ENCODE measurements around the gene C12orf57.
A peak's percentile ranks its signal among the peaks of the same experiment; 100 is the strongest.

Gene C12orf57

GRCh38 chr12:6919588-6919987, 24.2 kb upstream of the C12orf57 start:
- DNase-seq, result no peak

DNA sequence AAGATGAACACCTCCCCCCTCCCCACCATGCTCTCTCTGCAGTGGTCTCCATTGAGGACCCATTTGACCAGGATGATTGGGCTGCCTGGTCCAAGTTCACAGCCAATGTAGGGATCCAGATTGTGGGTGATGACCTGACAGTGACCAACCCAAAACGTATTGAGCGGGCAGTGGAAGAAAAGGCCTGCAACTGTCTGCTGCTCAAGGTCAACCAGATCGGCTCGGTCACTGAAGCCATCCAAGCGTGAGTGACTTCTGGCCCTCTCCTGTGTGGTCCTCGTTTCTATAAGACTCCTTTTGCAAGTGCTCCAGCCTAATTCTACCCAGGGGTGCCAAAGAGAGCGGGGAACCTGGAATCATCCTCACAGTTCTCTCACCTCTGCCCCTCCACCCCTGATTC, 22.3 kb upstream of the C12orf57 start:
- DNase-seq, result no peak

DNA sequence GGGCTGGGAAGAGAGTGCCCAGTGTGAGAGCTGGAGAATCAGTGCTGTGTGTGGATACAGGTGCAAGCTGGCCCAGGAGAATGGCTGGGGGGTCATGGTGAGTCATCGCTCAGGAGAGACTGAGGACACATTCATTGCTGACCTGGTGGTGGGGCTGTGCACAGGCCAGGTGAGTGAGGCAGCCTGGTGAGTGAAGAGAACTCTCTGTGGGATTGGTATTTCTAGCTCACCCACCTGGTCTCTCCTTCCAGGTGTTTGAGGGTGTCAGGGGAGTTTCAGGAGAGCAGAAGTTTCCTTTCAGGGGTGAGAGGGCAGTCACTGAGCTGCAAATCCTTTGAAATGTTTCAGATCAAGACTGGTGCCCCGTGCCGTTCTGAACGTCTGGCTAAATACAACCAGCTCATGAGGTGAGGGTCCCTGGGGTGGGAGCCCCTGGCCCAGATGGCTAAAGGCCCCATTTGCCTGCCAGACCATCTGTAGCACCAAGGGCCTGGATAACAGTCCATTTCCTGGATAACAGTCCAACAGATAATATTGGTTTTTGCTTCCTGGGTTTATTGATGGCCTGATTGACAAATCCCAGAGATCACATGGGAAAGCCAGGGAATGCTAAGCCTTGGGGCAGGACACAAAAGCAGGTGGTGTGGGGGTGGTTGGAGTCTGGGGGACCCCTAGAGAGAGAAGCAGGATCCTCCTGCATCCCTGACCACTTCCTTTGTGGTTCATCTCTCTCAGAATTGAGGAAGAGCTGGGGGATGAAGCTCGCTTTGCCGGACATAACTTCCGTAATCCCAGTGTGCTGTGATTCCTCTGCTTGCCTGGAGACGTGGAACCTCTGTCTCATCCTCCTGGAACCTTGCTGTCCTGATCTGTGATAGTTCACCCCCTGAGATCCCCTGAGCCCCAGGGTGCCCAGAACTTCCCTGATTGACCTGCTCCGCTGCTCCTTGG, 21.6 kb upstream of the C12orf57 start:
- DNase-seq, result no peak

- DNase-seq, result no peak
Observed at GRCh38 chr12:6923003-6923732, 20.7 kb upstream of the C12orf57 start.

- DNase-seq, result no peak
Observed at GRCh38 chr12:6923851-6924250, 20.0 kb upstream of the C12orf57 start.

DNA sequence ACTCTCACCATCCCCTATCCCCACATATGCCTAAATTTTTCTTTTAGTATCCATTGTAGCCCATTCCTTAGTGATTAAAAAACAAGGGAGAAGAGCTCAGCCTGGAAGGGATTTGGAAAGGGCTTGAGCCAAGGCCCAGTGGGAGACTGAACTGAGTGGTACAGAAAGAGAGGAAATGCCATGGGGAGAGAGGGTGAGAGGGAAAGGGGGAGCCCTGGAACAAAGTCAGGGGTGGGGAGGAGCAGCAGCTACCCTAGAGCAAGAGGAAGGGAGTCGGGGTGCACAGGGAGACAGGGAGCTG, 18.6 kb upstream of the C12orf57 start:
- no peak for DNase-seq

DNA sequence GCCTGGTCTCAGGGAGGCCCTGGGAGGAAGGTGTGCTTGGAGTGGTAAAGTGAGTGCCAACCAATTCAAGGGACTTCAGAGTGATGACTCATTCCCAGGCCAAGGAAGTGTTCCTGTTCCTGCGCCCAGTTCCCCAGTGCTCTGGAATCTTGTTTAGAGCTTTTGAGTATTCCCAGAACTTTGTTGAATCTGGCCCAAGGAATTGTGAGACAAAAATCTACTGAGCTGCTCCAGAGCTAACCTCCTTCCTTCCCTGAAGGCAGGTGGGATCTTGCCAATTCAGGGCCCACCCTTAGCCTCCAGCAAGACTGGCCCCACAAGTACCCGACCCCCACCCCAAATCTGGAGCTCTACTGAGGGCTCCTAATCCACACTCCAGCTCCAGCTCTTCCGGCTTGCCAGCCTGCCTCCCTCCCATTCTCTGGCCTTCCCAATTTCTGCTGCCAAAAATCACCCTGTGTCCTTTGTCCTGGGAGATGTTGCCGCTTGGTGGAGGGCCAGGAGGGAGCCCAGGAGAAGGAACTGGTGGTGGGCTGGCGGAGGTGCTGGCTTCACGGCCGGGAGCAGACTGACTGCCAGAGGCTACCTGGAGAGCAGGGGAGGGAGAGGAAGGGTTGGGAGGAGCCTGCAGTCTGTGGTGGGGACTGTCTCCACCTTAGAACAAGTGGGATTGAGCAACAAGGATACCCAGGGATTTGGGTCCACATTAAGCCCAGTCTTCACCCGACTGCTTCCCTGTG, 18.1 kb upstream of the C12orf57 start:
- DNase-seq, result no peak

DNA sequence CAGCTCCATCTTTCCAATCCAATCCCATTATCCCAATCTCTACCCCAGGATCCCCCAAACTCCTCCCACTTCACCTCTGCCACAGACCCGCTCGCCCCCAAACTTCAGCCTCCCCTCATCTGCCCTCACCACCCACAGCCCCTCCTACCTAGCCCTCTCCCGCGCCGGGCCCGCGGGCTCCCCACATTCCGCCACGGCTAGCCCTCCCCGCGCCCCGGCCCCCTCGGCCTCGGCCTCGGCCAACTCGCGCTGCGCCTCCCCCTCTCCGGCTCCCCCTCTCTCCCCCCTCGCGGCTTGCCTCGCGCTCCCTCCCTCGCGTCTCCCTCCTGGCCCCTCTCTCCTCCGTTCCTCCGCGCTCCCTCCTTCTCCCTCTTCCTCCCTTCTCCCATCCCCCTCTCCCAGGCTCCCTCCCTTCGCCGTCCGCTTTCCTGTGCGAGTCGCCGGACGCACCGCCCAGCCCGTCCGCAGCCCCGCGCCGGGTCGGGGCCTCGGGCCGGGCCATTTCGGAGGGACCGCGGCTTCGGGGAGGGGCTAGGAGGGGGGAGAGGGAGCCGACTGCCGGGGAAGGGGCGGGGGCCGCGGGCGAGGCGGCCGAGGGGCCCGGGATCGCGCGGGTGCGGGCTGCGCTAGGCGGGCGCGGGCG, 16.3 kb upstream of the C12orf57 start, which contains the start of gene ATN1:
Gene ATN1 (plus strand): TSS at position 581 of the 643 bp plus-strand sequence. CDS start 6,043 bp downstream, outside the sequence.
- peak; percentile 41 for DNase-seq

DNA sequence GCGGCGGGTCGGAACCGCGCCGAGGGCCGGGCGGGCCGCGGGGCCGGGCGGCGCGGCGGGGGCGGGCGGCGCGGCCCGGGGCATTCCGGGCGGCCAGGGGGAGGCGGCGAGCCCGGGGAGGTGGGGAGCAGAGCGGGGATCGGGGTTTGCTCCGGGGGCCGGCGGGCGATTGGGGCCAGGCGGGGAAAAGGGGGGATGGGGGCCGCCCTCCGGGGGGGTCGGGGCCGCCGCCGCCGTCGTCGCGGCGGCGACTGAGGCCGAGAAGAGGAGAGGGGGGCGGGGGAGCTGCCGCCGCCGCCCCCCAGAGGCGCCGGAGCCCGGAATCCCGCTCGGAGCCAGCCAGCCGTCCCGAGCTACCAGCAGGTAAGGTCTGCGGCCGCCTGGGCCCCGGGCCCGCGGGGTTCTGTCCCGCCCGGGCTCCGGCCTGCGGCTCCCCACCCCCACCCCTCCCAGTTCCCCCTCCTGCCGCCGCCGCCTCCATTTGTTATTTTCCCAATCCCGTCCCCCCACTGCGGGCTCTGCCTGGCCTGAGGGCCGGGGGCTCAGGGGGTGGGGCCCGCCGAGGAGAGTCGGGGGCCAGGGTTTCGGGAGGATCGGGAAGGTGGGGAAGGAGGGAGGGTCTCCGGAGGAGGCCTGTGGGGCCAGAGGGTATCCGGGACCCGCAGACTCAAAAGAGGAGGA, 15.7 kb upstream of the C12orf57 start:
- no peak for DNase-seq

DNA sequence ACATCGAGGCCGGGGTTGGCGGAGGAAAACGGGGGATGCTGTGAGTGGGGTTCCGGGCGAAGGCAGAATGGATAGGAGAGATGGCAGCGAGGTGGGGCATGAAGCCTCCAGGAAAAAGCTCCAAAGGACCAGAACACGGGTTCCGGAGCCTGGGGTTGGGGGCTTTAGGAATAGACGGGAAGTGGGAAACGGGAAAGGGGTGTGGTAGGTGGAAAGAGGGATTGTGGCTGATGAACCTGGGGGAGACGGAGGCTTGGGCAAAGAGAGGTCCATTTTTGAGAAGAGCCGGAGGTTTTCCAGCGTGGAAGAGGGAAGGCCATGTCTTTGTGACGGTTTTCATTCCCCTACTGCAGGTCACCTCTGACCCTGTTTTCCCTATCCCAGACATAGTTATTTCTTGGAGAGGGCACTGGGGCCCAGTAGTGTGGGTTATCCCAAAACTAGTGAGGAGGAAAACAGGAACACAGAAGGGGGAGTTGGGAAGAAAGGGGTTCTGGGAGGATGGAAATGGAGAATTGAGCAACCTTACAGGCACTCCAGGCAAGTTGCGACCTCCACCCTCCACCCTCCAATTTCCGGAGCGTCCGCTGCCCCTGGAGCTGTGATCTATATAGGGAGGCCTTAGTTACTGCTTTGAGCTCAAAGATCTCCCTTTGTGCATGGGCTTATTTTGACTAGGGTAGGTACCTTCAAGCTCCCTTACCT, 15.0 kb upstream of the C12orf57 start:
- DNase-seq, result no peak

DNA sequence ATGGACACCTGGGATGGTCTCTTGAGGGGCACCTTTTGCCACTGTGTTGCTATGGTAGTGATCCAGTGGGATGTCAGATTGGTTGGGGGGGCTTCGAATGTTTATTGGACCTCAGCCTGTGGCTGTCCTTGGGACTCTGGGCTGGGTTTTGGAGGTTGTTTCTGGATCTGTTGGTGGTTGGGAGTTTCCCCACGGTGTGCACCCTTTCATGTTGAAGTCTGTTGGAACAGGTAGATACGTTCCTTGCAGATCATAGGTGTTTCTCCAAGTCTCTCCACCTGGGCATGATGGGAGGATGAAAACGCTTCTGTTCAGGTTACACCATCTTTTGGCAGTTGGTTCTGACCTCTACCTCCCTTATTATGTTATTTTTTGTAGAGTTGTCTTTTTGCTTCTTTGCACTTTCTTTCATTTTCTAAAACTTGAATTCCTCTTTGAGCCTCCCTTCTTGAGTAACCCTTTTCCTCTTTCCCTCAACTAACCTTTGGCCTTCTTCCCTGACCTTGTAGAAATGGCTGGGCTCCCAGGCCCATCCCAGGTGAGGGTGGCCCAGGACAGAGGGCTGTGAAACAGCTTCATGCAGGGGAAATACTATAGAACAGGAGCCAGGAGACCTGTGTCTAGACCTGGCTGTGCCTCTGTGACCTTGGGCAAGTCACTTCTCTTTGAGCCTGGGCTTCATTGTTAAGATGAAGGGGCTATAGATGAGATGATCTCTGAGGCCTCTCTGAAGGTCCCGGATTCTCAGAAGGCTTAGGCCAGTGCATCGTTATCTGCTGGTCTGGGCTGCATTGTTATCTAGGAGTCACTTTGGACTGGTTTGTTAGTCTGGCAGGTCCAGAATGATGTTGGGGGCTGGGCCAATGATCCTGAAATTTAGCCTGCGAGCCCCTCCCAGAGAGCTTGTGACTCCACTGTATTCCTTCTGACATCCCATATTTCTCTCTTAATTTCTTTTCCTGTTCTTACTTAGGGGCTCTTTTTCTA, 14.1 kb upstream of the C12orf57 start:
- no peak for DNase-seq

DNA sequence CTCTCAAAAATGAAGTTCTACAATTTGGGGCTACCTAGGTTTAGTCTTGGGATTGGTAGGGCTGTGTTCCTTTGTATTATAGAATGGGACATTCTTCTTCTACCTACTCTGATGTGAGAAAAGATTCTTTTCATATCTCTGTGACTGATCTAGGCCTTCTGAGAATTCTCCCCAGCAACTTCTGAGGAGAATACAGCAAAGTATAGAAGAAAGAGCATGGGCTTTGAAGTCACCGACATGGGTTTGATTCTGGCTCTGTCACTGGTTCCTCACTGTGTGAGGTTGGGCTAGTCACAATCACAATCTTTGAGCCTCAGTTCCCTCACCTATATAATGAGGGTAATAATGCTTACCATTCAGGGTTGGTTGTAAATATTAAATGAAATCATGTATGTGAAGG, 11.1 kb upstream of the C12orf57 start:
- no peak for DNase-seq

GRCh38 chr12:6934110-6934509, 9.7 kb upstream of the C12orf57 start:
- no peak for DNase-seq

DNA sequence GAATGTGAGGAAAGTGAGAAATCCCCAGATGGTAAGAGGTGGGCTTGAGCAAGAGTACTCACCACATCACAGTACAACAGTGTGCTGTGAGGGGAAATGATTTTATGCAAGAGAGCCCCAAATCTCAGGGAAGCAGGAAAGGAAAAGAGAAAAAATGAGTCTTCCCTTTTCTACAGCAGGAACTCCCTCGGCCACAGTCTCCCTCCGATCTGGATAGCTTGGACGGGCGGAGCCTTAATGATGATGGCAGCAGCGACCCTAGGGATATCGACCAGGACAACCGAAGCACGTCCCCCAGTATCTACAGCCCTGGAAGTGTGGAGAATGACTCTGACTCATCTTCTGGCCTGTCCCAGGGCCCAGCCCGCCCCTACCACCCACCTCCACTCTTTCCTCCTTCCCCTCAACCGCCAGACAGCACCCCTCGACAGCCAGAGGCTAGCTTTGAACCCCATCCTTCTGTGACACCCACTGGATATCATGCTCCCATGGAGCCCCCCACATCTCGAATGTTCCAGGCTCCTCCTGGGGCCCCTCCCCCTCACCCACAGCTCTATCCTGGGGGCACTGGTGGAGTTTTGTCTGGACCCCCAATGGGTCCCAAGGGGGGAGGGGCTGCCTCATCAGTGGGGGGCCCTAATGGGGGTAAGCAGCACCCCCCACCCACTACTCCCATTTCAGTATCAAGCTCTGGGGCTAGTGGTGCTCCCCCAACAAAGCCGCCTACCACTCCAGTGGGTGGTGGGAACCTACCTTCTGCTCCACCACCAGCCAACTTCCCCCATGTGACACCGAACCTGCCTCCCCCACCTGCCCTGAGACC, 8.2 kb upstream of the C12orf57 start:
- DNase-seq, result no peak

DNA sequence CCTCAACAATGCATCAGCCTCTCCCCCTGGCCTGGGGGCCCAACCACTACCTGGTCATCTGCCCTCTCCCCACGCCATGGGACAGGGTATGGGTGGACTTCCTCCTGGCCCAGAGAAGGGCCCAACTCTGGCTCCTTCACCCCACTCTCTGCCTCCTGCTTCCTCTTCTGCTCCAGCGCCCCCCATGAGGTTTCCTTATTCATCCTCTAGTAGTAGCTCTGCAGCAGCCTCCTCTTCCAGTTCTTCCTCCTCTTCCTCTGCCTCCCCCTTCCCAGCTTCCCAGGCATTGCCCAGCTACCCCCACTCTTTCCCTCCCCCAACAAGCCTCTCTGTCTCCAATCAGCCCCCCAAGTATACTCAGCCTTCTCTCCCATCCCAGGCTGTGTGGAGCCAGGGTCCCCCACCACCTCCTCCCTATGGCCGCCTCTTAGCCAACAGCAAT, 7.6 kb upstream of the C12orf57 start:
- no peak for DNase-seq

DNA sequence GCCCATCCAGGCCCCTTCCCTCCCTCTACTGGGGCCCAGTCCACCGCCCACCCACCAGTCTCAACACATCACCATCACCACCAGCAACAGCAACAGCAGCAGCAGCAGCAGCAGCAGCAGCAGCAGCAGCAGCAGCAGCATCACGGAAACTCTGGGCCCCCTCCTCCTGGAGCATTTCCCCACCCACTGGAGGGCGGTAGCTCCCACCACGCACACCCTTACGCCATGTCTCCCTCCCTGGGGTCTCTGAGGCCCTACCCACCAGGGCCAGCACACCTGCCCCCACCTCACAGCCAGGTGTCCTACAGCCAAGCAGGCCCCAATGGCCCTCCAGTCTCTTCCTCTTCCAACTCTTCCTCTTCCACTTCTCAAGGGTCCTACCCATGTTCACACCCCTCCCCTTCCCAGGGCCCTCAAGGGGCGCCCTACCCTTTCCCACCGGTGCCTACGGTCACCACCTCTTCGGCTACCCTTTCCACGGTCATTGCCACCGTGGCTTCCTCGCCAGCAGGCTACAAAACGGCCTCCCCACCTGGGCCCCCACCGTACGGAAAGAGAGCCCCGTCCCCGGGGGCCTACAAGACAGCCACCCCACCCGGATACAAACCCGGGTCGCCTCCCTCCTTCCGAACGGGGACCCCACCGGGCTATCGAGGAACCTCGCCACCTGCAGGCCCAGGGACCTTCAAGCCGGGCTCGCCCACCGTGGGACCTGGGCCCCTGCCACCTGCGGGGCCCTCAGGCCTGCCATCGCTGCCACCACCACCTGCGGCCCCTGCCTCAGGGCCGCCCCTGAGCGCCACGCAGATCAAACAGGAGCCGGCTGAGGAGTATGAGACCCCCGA, 7.0 kb upstream of the C12orf57 start:
- peak; percentile 68 for DNase-seq

GRCh38 chr12:6937481-6938352, 6.1 kb upstream of the C12orf57 start:
- DNase-seq, result peak; percentile 96

Measured in activated CD4-positive, alpha-beta T cell treated with anti-CD3 and anti-CD28 coated beads, Interleukin-2, Interleukin-6, amounts not matched to agents 100 ng/mL and 50 ng/mL, durations not matched to agents 16 hours and 8 hours (primary cell).